DND-41 (cell line): ENCODE measurements around the gene PIK3CG.
"Not testable (repeated sequence)": the region's sequence is repeated elsewhere in the genome, so short reads cannot be mapped to it uniquely, and the experiment has no call there.

Experiments used
- ATAC-seq: fragments of 200-7000 bp; cut with Tn5 transposase; 3 replicates; pipeline ENCODE4 v1.9.1; 2021; ENCODE audit warnings: low read depth; ENCODE audit not compliant: insufficient read depth
- DNase-seq: peaks from one replicate; pipeline ENCODE4 v3.0.0-alpha.2; 2020
- H2AFZ ChIP-seq: 2 replicates; pipeline ENCODE4 v1.6.0; 2012; ENCODE audit warnings: low read depth, low read length
- H3K27ac ChIP-seq: 2 replicates; pipeline ENCODE4 v1.5.1; 2012; ENCODE audit warnings: low read length, inconsistent platforms
- H3K27me3 ChIP-seq: fragments of 200-600 bp; sonication (generic); 2 replicates; pipeline ENCODE4 v1.6.0; 2012; ENCODE audit warnings: low read length, mild to moderate bottlenecking, inconsistent platforms; ENCODE audit not compliant: insufficient read depth, poor library complexity
- H3K36me3 ChIP-seq: 2 replicates; pipeline ENCODE4 v1.5.1; 2012; ENCODE audit warnings: low read length, inconsistent platforms; ENCODE audit not compliant: insufficient read depth
- H3K4me1 ChIP-seq: 2 replicates; pipeline ENCODE4 v1.5.1; 2012; ENCODE audit warnings: mild to moderate bottlenecking, low read length; ENCODE audit not compliant: insufficient read depth
- H3K4me2 ChIP-seq: 2 replicates; pipeline ENCODE4 v1.6.0; 2012; ENCODE audit warnings: mild to moderate bottlenecking, moderate library complexity, low read length, inconsistent platforms; ENCODE audit not compliant: insufficient read depth
- H3K4me3 ChIP-seq, 2 experiments: fragments of 200-600 bp in 1 of 2; shearing (Covaris generic) in 1 of 2; 2 replicates each; pipeline ENCODE4 v1.5.1; 2012 to 2016; ENCODE audit warnings: inconsistent platforms in 2 of 2, low read length in 2 of 2, mild to moderate bottlenecking in 2 of 2, low read depth in 1 of 2, moderate library complexity in 1 of 2
- H3K79me2 ChIP-seq: 2 replicates; pipeline ENCODE4 v1.6.0; 2012; ENCODE audit warnings: low read length, inconsistent platforms; ENCODE audit not compliant: insufficient read depth
- H3K9ac ChIP-seq: 2 replicates; pipeline ENCODE4 v1.6.0; 2012; ENCODE audit warnings: low read depth, mild to moderate bottlenecking, inconsistent platforms, low read length, moderate library complexity
- H3K9me3 ChIP-seq: 2 replicates; pipeline ENCODE4 v1.5.1; 2012; ENCODE audit warnings: low read length, moderate library complexity, mild to moderate bottlenecking, inconsistent platforms; ENCODE audit not compliant: insufficient read depth, severe bottlenecking
- H4K20me1 ChIP-seq: 2 replicates; pipeline ENCODE4 v1.6.0; 2012; ENCODE audit warnings: low read length; ENCODE audit not compliant: insufficient read depth
- CTCF ChIP-seq: IDR thresholded peaks from 2 replicates; pipeline ENCODE4 v1.5.1; 2012; ENCODE audit warnings: borderline replicate concordance, low read length, moderate library complexity, mild to moderate bottlenecking; ENCODE audit not compliant: poor library complexity, severe bottlenecking; ENCODE audit errors: extremely low read depth
- EZH2 ChIP-seq: IDR thresholded peaks from 3 replicates; pipeline ENCODE4 v1.6.1; 2012; ENCODE audit warnings: borderline replicate concordance, low read depth, mild to moderate bottlenecking, moderate library complexity, low read length, inconsistent platforms; ENCODE audit not compliant: severe bottlenecking

PIK3CG gene

GRCh38 chr7:106936236-106936635 is 71.2 kb downstream of the PIK3CG start:
- H3K27ac ChIP-seq, result no peak overlapping the region
- H3K4me3 ChIP-seq, result no peak overlapping the region
- H3K79me2 ChIP-seq, result no peaks in the 10 kb centered on the region
- TF ChIP-seq CTCF, result no peak
- no peak for TF ChIP-seq EZH2
- no peak overlapping the region for H2AFZ ChIP-seq
- H4K20me1 ChIP-seq, result no peaks in the 10 kb centered on the region
- no peak overlapping the region for H3K4me2 ChIP-seq
- no peaks in the 10 kb centered on the region for H3K27me3 ChIP-seq
- no peaks in the 10 kb centered on the region for H3K4me1 ChIP-seq
- no peaks in the 10 kb centered on the region for H3K9me3 ChIP-seq
- DNase-seq (no peak), ATAC-seq (no peak)
- no peak overlapping the region for H3K9ac ChIP-seq
- no peaks in the 10 kb centered on the region for H3K36me3 ChIP-seq

GRCh38 chr7:106938122-106938521 is 73.0 kb downstream of the PIK3CG start:
- H3K4me2 ChIP-seq, H3K9me3 ChIP-seq, ATAC-seq, H3K4me1 ChIP-seq, H3K4me3 ChIP-seq, DNase-seq, H2AFZ ChIP-seq, H3K9ac ChIP-seq, H3K27ac ChIP-seq, H3K27me3 ChIP-seq, H3K79me2 ChIP-seq, H3K36me3 ChIP-seq, H4K20me1 ChIP-seq: not testable (repeated sequence)

- no peak overlapping the region for H3K4me3 ChIP-seq
- H2AFZ ChIP-seq, result no peak overlapping the region
- no peak overlapping the region for H3K4me2 ChIP-seq
- no peak for DNase-seq
- H3K79me2 ChIP-seq, result no peaks in the 10 kb centered on the region
- H3K9ac ChIP-seq, result no peak overlapping the region
- H3K36me3 ChIP-seq, result no peaks in the 10 kb centered on the region
- H3K27ac ChIP-seq, result no peak overlapping the region
- TF ChIP-seq CTCF (no peak), EZH2 (no peak)
- no peaks in the 10 kb centered on the region for H4K20me1 ChIP-seq
- no peaks in the 10 kb centered on the region for H3K4me1 ChIP-seq
- no peak for ATAC-seq
- H3K27me3 ChIP-seq, result no peaks in the 10 kb centered on the region
- H3K9me3 ChIP-seq, result no peaks in the 10 kb centered on the region
Measured at GRCh38 chr7:106938803-106939202, 73.7 kb downstream of the PIK3CG start.

GRCh38 chr7:106944035-106944665 is 79.1 kb downstream of the PIK3CG start:
- no peaks in the 10 kb centered on the region for H3K4me1 ChIP-seq
- no peaks in the 10 kb centered on the region for H3K36me3 ChIP-seq
- no peak overlapping the region for H3K27ac ChIP-seq
- H3K4me3 ChIP-seq, result no peak overlapping the region
- no peak for ATAC-seq
- H3K9me3 ChIP-seq, result no peaks in the 10 kb centered on the region
- H3K9ac ChIP-seq, result no peak overlapping the region
- no peaks in the 10 kb centered on the region for H3K79me2 ChIP-seq
- no peak overlapping the region for H3K4me2 ChIP-seq
- H4K20me1 ChIP-seq, result no peaks in the 10 kb centered on the region
- DNase-seq, result no peak
- TF ChIP-seq EZH2 (no peak), CTCF (no peak)
- H2AFZ ChIP-seq, result no peak overlapping the region
- H3K27me3 ChIP-seq, result no peaks in the 10 kb centered on the region
